Mesenchymal stem cell (in vitro differentiated cells and primary cell): ENCODE data around the gene SH3BGRL2.

Source experiments
- DNase-seq: peaks from one replicate; pipeline ENCODE4 v3.0.0-alpha.2; 2013
- H2AFZ ChIP-seq: one replicate; pipeline ENCODE4 v1.6.1; 2013; ENCODE audit warnings: low read depth, mild to moderate bottlenecking, control low read depth, inconsistent platforms, low read length, moderate library complexity
- H2AK5ac ChIP-seq: 2 replicates; pipeline ENCODE4 v1.6.1; 2013; ENCODE audit warnings: low read length, moderate library complexity, mild to moderate bottlenecking, inconsistent platforms; ENCODE audit not compliant: severe bottlenecking
- H2BK120ac ChIP-seq: one replicate; pipeline ENCODE4 v1.6.1; 2013; ENCODE audit warnings: low read depth, mild to moderate bottlenecking, inconsistent platforms, low read length, moderate library complexity
- H2BK12ac ChIP-seq, 2 experiments: one replicate each; pipeline ENCODE4 v1.6.1; 2013; ENCODE audit warnings: inconsistent platforms in 2 of 2, low read length in 2 of 2, mild to moderate bottlenecking in 2 of 2, moderate library complexity in 2 of 2, control low read depth in 1 of 2
- H2BK15ac ChIP-seq: one replicate; pipeline ENCODE4 v1.6.1; 2013; ENCODE audit warnings: mild to moderate bottlenecking, low read depth, inconsistent platforms; ENCODE audit not compliant: poor library complexity, severe bottlenecking
- H2BK5ac ChIP-seq: 2 replicates; pipeline ENCODE4 v1.6.1; 2013; ENCODE audit warnings: low read depth, mild to moderate bottlenecking, low read length, control low read depth, inconsistent platforms; ENCODE audit not compliant: poor library complexity, severe bottlenecking
- H3K14ac ChIP-seq, 2 experiments: one replicate each; pipeline ENCODE4 v1.6.1; 2013; ENCODE audit warnings: inconsistent platforms in 2 of 2, low read length in 2 of 2, control low read depth in 1 of 2, mild to moderate bottlenecking in 1 of 2, moderate library complexity in 1 of 2
- H3K18ac ChIP-seq, 2 experiments: one replicate each; pipeline ENCODE4 v1.6.1; 2013; ENCODE audit warnings: inconsistent platforms in 2 of 2, low read length in 2 of 2, control low read depth in 1 of 2, low read depth in 1 of 2, mild to moderate bottlenecking in 1 of 2
- H3K23ac ChIP-seq, 2 experiments: one replicate each; pipeline ENCODE4 v1.6.1; 2013; ENCODE audit warnings: inconsistent platforms in 2 of 2, low read length in 2 of 2, mild to moderate bottlenecking in 2 of 2, moderate library complexity in 2 of 2, control low read depth in 1 of 2
- H3K27ac ChIP-seq: 2 replicates; pipeline ENCODE4 v1.5.1; 2013; ENCODE audit warnings: mild to moderate bottlenecking, moderate library complexity, low read length, control low read depth, inconsistent platforms; ENCODE audit not compliant: poor library complexity, severe bottlenecking
- H3K27me3 ChIP-seq, 2 experiments: 2 replicates each; pipeline versions ENCODE4 v1.6.1 to v1.7.0; 2013; ENCODE audit warnings: low read length in 2 of 2, mild to moderate bottlenecking in 2 of 2, moderate library complexity in 2 of 2, control low read depth in 1 of 2, inconsistent platforms in 1 of 2; ENCODE audit not compliant: control insufficient read depth in 1 of 2, insufficient read depth in 1 of 2
- H3K36me3 ChIP-seq, 2 experiments: 2 replicates each; pipeline versions ENCODE4 v1.6.1 to v1.7.0; 2013; ENCODE audit warnings: low read length in 2 of 2, control low read depth in 1 of 2, inconsistent platforms in 1 of 2, low read depth in 1 of 2, mild to moderate bottlenecking in 1 of 2; ENCODE audit not compliant: insufficient read depth in 2 of 2, control insufficient read depth in 1 of 2
- H3K4ac ChIP-seq, 2 experiments: one replicate each; pipeline ENCODE4 v1.6.1; 2013; ENCODE audit warnings: inconsistent platforms in 2 of 2, low read length in 2 of 2, mild to moderate bottlenecking in 2 of 2, moderate library complexity in 2 of 2, control low read depth in 1 of 2, low read depth in 1 of 2
- H3K4me1 ChIP-seq: 2 replicates; pipeline ENCODE4 v1.6.1; 2013; ENCODE audit warnings: low read depth, low read length, control low read depth; ENCODE audit not compliant: control insufficient read depth, insufficient read depth
- H3K4me2 ChIP-seq: 2 replicates; pipeline ENCODE4 v1.6.1; 2013; ENCODE audit warnings: low read length, mild to moderate bottlenecking, inconsistent platforms; ENCODE audit not compliant: poor library complexity, severe bottlenecking
- H3K4me3 ChIP-seq, 2 experiments: 2 replicates each; pipeline versions ENCODE4 v1.5.1 to v1.7.0; 2013; ENCODE audit warnings: low read length in 2 of 2, mild to moderate bottlenecking in 2 of 2, control low read depth in 1 of 2, low read depth in 1 of 2; ENCODE audit not compliant: insufficient read depth in 1 of 2
- H3K79me1 ChIP-seq: replicated peaks from 2 replicates; pipeline ENCODE4 v1.6.1; 2013; ENCODE audit warnings: mild to moderate bottlenecking, control low read depth, low read length, inconsistent platforms; ENCODE audit not compliant: poor library complexity, severe bottlenecking
- H3K9ac ChIP-seq: 2 replicates; pipeline ENCODE4 v1.7.0; 2013; ENCODE audit warnings: mild to moderate bottlenecking, low read length, moderate library complexity
- H3K9me3 ChIP-seq: 2 replicates; pipeline ENCODE4 v1.7.0; 2013; ENCODE audit warnings: mild to moderate bottlenecking, low read length; ENCODE audit not compliant: control insufficient read depth
- H4K8ac ChIP-seq: one replicate; pipeline ENCODE4 v1.6.1; 2013; ENCODE audit warnings: inconsistent platforms, mild to moderate bottlenecking, low read length, moderate library complexity
- H4K91ac ChIP-seq: one replicate; pipeline ENCODE4 v1.6.1; 2013; ENCODE audit warnings: mild to moderate bottlenecking, low read length, inconsistent platforms
- WGBS: methylation state at CpG from one replicate; pipeline ENCODE4 v1.1.7; 2013; ENCODE audit warnings: mixed read lengths; 5-methylcytosine and 5-hydroxymethylcytosine counted together

The SH3BGRL2 gene

DNA sequence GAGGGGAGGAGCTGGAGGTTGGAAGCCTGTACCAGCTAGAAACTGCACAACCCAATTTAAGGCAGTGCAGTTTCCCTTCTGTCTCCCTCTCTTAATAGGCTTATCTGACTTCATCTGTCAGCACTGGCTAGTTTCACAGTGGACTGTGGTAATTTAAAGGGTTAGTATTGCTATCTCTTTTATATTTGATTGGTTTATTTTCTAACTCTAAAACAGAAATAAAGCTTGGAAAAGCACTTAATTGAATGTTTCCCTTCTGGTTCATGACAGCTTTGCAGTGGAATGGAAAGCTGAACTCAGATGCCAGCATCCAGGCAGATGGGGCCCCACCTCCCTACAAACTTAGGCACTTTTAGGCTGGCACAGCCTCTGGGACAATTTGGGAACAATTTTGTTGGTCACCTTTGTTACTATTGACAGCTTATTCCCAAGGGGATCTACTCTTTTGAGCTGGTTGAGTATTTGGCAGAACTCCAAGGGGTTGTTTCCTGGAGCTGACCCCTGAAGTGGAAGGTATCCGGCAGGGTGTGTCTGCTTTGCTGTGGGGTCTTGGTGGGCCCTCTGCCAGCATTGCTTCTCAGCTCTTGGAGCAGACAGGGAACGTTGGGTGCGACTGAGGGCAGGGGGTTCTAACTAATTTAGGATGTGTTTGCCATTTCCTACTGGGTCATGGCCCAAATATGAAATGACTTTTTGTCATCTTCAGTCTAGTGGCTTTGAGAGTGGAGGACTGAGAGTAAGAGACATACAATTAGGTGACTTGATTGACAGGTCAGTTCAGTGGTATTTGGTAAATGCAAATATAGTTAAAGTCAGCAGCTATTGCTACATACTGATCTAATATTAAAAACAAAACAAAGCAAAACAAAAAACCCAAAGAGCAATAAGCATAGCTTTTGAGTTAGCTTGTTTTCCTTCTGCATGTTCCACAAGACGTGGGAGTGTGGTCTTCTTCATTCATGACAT lies 9.3 kb downstream of the SH3BGRL2 start:
- 82% methylated on average over 4 of the region's 4 CpGs for WGBS

DNA sequence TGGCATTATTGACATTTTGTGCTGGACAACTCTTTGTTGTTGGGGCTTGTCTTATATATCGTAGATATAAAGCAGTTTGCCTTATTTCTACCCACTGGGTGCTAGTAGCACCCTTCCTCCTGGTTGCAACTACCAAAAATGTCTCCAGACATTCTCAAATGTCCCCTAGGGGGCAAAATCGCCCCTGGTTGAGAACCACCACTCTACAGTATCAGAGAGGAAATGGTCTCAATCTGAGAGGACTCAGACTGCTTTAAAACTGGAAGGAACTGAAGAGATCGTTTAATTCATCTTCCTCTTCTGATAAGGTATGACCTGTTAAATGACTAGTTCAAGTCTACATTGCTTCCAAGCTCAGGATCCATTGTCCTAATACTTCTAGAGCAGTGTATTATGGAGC lies 14.9 kb downstream of the SH3BGRL2 start:
- 100% methylated on average over 1 of the region's 3 CpGs for WGBS

More for the DNA sequence above, 9.3 kb downstream of the SH3BGRL2 start:
- no peaks in the 10 kb centered on the region for H3K9me3 ChIP-seq
- H2BK12ac ChIP-seq, result no peak overlapping the region
- H2BK15ac ChIP-seq, result no peak overlapping the region
- no peaks in the 10 kb centered on the region for H3K4me1 ChIP-seq
- H2AFZ ChIP-seq, result no peak overlapping the region
- no peak overlapping the region for H2BK120ac ChIP-seq
- no peak overlapping the region for H2BK5ac ChIP-seq
- H3K79me1 ChIP-seq, result peaks cover 5% of the 10 kb centered on the region
- no peak overlapping the region for H3K4me3 ChIP-seq
- no peak overlapping the region for H4K8ac ChIP-seq
- no peak overlapping the region for H3K14ac ChIP-seq
- H3K4me2 ChIP-seq, result no peak overlapping the region
- H3K27me3 ChIP-seq, result no peaks in the 10 kb centered on the region
- no peak overlapping the region for H4K91ac ChIP-seq
- H2AK5ac ChIP-seq, result no peak overlapping the region
- H3K4ac ChIP-seq, result no peak overlapping the region
- H3K27ac ChIP-seq, result no peak overlapping the region
- H3K36me3 ChIP-seq, result no peaks in the 10 kb centered on the region
- no peak overlapping the region for H3K23ac ChIP-seq
- DNase-seq, result no peak
- H3K18ac ChIP-seq, result no peak overlapping the region
- H3K9ac ChIP-seq, result no peak overlapping the region

GRCh38 chr6:79646561-79646960 lies 15.4 kb downstream of the SH3BGRL2 start:
- H2BK5ac ChIP-seq, result no peak overlapping the region

More for the DNA sequence above, 14.9 kb downstream of the SH3BGRL2 start:
- H3K14ac ChIP-seq, result no peak overlapping the region
- no peak overlapping the region for H2BK120ac ChIP-seq
- H3K4me3 ChIP-seq, result no peak overlapping the region
- no peak overlapping the region for H3K23ac ChIP-seq
- H4K8ac ChIP-seq, result no peak overlapping the region
- H3K9me3 ChIP-seq, result no peaks in the 10 kb centered on the region
- H3K27me3 ChIP-seq, result no peaks in the 10 kb centered on the region
- H3K4me2 ChIP-seq, result no peak overlapping the region
- DNase-seq, result no peak
- H2AK5ac ChIP-seq, result no peak overlapping the region
- H4K91ac ChIP-seq, result no peak overlapping the region
- no peaks in the 10 kb centered on the region for H3K36me3 ChIP-seq
- no peak overlapping the region for H2BK5ac ChIP-seq
- no peak overlapping the region for H2BK15ac ChIP-seq
- no peak overlapping the region for H3K27ac ChIP-seq
- H3K9ac ChIP-seq, result no peak overlapping the region
- no peak overlapping the region for H3K18ac ChIP-seq
- H3K4ac ChIP-seq, result no peak overlapping the region
- H3K79me1 ChIP-seq, result peaks cover 4% of the 10 kb centered on the region
- no peak overlapping the region for H2AFZ ChIP-seq
- no peak overlapping the region for H2BK12ac ChIP-seq
- H3K4me1 ChIP-seq, result no peaks in the 10 kb centered on the region

GRCh38 chr6:79647741-79648140 lies 16.6 kb downstream of the SH3BGRL2 start:
- no peak overlapping the region for H2BK120ac ChIP-seq
- H4K8ac ChIP-seq, result no peak overlapping the region
- no peak overlapping the region for H2BK12ac ChIP-seq
- DNase-seq, result no peak
- H3K9me3 ChIP-seq, result no peaks in the 10 kb centered on the region
- H3K79me1 ChIP-seq, result peaks cover 6% of the 10 kb centered on the region
- no peak overlapping the region for H2AK5ac ChIP-seq
- H3K36me3 ChIP-seq, result no peaks in the 10 kb centered on the region
- no peak overlapping the region for H4K91ac ChIP-seq
- no peak overlapping the region for H3K27ac ChIP-seq
- WGBS, result 100% methylated on average over 1 of the region's 2 CpGs
- no peaks in the 10 kb centered on the region for H3K4me1 ChIP-seq
- H2BK15ac ChIP-seq, result no peak overlapping the region
- H3K4ac ChIP-seq, result no peak overlapping the region
- H3K9ac ChIP-seq, result no peak overlapping the region
- H3K18ac ChIP-seq, result no peak overlapping the region
- no peak overlapping the region for H2BK5ac ChIP-seq
- H3K14ac ChIP-seq, result no peak overlapping the region
- H3K23ac ChIP-seq, result no peak overlapping the region
- H2AFZ ChIP-seq, result no peak overlapping the region
- no peaks in the 10 kb centered on the region for H3K27me3 ChIP-seq
- no peak overlapping the region for H3K4me2 ChIP-seq
- H3K4me3 ChIP-seq, result no peak overlapping the region

More at GRCh38 chr6:79646561-79646960, 15.4 kb downstream of the SH3BGRL2 start:
- no peak overlapping the region for H3K4ac ChIP-seq
- no peak overlapping the region for H2BK120ac ChIP-seq
- no peak overlapping the region for H3K18ac ChIP-seq
- H3K27ac ChIP-seq, result no peak overlapping the region
- no peak for DNase-seq
- no peak overlapping the region for H4K91ac ChIP-seq
- no peak overlapping the region for H2BK12ac ChIP-seq
- no peak overlapping the region for H3K4me3 ChIP-seq
- H4K8ac ChIP-seq, result no peak overlapping the region
- H3K36me3 ChIP-seq, result no peaks in the 10 kb centered on the region
- no peak overlapping the region for H3K4me2 ChIP-seq
- H3K9me3 ChIP-seq, result no peaks in the 10 kb centered on the region
- H2BK15ac ChIP-seq, result no peak overlapping the region
- H3K14ac ChIP-seq, result no peak overlapping the region
- H3K79me1 ChIP-seq, result peaks cover 5% of the 10 kb centered on the region
- H2AFZ ChIP-seq, result no peak overlapping the region
- H3K9ac ChIP-seq, result no peak overlapping the region
- H3K4me1 ChIP-seq, result no peaks in the 10 kb centered on the region
- H3K23ac ChIP-seq, result no peak overlapping the region
- no peak overlapping the region for H2AK5ac ChIP-seq
- no peaks in the 10 kb centered on the region for H3K27me3 ChIP-seq
